HUES6 (cell line): ENCODE data around the gene SYNPO2.

Experiments
- H3K27ac ChIP-seq: 2 replicates; pipeline ENCODE4 v1.7.0; 2013; ENCODE audit warnings: low read depth, mild to moderate bottlenecking, low read length, inconsistent platforms
- H3K27me3 ChIP-seq: 2 replicates; pipeline ENCODE4 v1.6.1; 2013; ENCODE audit warnings: low read length; ENCODE audit not compliant: control insufficient read depth, insufficient read depth
- H3K36me3 ChIP-seq: 2 replicates; pipeline ENCODE4 v1.6.1; 2013; ENCODE audit warnings: low read length; ENCODE audit not compliant: control insufficient read depth, insufficient read depth
- H3K4me1 ChIP-seq: 2 replicates; pipeline ENCODE4 v1.6.1; 2013; ENCODE audit warnings: low read length; ENCODE audit not compliant: control insufficient read depth, insufficient read depth
- H3K4me3 ChIP-seq: 2 replicates; pipeline ENCODE4 v1.5.1; 2013; ENCODE audit warnings: low read depth, low read length
- H3K9ac ChIP-seq: one replicate; pipeline ENCODE4 v1.6.1; 2013; ENCODE audit warnings: mild to moderate bottlenecking, low read length
- H3K9me3 ChIP-seq: 2 replicates; pipeline ENCODE4 v1.6.1; 2013; ENCODE audit warnings: low read depth, low read length; ENCODE audit not compliant: control insufficient read depth, insufficient read depth

SYNPO2 gene

DNA sequence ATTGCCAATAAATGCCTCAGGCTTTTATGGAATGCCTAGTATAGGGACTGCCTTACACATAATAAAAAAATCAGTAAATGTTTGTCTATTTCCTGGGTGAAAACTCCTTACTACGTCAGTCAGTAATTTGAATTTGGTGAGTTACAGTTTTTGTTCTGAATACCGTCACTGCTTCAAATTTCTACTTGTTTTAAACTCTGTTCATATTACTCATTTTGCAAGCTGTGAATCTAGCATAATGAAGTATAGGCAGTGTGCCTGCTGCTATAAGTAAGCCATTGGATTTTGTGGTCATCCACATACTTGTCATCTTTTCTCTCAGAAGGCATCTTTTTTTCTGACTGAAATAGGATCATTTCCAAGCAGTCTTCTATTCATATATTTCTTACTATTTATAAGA is 43.1 kb downstream of the SYNPO2 start:
- no peaks in the 10 kb centered on the region for H3K9me3 ChIP-seq
- no peaks in the 10 kb centered on the region for H3K27me3 ChIP-seq
- H3K9ac ChIP-seq = no peak overlapping the region
- H3K4me1 ChIP-seq = no peaks in the 10 kb centered on the region
- no peak overlapping the region for H3K4me3 ChIP-seq
- H3K27ac ChIP-seq = no peak overlapping the region
- H3K36me3 ChIP-seq = no peaks in the 10 kb centered on the region

DNA sequence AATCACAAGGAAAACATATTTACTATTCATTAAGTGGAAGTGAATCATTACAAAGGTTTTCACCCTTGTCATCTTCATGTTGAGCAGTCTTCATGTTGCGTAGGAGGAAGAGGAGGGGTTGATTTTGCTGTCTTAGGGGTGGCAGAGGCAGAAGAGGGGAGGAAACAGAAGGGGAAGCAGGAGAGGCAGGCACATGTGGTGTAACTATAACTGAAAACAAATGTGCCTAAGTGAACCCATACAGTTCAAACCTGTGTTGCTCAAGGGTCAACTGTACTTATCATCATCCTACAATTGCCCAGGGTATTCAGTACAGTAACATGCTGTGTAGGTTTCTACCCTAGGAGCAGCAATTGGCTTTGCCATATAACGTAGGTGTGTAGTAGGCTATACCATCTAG is 47.2 kb downstream of the SYNPO2 start:
- H3K4me1 ChIP-seq = peaks cover 5% of the 10 kb centered on the region; the same call in 1 of the 2 replicates
- H3K9me3 ChIP-seq = no peaks in the 10 kb centered on the region
- H3K36me3 ChIP-seq = no peaks in the 10 kb centered on the region
- H3K4me3 ChIP-seq = no peak overlapping the region
- H3K27ac ChIP-seq = no peak overlapping the region
- no peak overlapping the region for H3K9ac ChIP-seq
- H3K27me3 ChIP-seq = no peaks in the 10 kb centered on the region

GRCh38 chr4:118936406-118936805 is 47.8 kb downstream of the SYNPO2 start:
- Histone ChIP-seq H3K27ac (no peak overlapping the region), H3K4me3 (no peak overlapping the region), H3K9ac (no peak overlapping the region), H3K9me3 (no peaks in the 10 kb centered on the region), H3K36me3 (no peaks in the 10 kb centered on the region), H3K27me3 (no peaks in the 10 kb centered on the region), H3K4me1 (peaks cover 5% of the 10 kb centered on the region; the same call in 1 of the 2 replicates)

GRCh38 chr4:118939169-118939783 is 50.6 kb downstream of the SYNPO2 start:
- H3K36me3 ChIP-seq = no peaks in the 10 kb centered on the region
- H3K4me3 ChIP-seq = no peak overlapping the region
- H3K9ac ChIP-seq = no peak overlapping the region
- no peaks in the 10 kb centered on the region for H3K27me3 ChIP-seq
- H3K27ac ChIP-seq = no peak overlapping the region
- H3K4me1 ChIP-seq = peaks cover 13% of the 10 kb centered on the region
- no peaks in the 10 kb centered on the region for H3K9me3 ChIP-seq

DNA sequence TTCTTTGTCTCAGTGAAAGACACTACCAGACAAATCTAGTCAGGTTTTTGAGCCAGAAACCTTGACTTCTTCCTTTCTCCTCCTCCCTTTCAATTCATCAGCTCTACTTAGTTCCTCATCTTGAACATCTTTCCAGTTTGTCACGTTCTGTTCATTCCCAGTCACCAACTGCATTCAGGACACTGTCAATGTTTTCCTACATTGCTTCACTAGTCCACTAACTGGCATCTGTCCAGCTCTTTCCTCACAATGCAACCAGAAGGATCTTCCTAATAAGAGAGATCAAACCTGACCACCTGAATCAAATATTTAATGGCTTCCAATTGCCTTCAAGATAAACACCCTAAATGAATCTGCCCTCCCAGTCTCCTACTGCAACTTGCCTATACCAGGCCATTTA is 52.5 kb downstream of the SYNPO2 start:
- H3K27me3 ChIP-seq = no peaks in the 10 kb centered on the region

GRCh38 chr4:118941799-118942198 is 53.1 kb downstream of the SYNPO2 start:
- no peaks in the 10 kb centered on the region for H3K27me3 ChIP-seq
- H3K9ac ChIP-seq = no peak overlapping the region
- no peak overlapping the region for H3K27ac ChIP-seq
- no peaks in the 10 kb centered on the region for H3K9me3 ChIP-seq
- no peak overlapping the region for H3K4me3 ChIP-seq
- H3K36me3 ChIP-seq = no peaks in the 10 kb centered on the region
- peaks cover 13% of the 10 kb centered on the region for H3K4me1 ChIP-seq

More for the DNA sequence above, 52.5 kb downstream of the SYNPO2 start:
- H3K36me3 ChIP-seq = no peaks in the 10 kb centered on the region
- H3K27ac ChIP-seq = no peak overlapping the region
- H3K9ac ChIP-seq = no peak overlapping the region
- no peaks in the 10 kb centered on the region for H3K9me3 ChIP-seq
- no peak overlapping the region for H3K4me3 ChIP-seq
- peaks cover 13% of the 10 kb centered on the region for H3K4me1 ChIP-seq

GRCh38 chr4:118942465-118942864 is 53.8 kb downstream of the SYNPO2 start:
- no peak overlapping the region for H3K9ac ChIP-seq
- H3K9me3 ChIP-seq = no peaks in the 10 kb centered on the region
- no peaks in the 10 kb centered on the region for H3K27me3 ChIP-seq
- peaks cover 13% of the 10 kb centered on the region for H3K4me1 ChIP-seq
- no peaks in the 10 kb centered on the region for H3K36me3 ChIP-seq
- H3K27ac ChIP-seq = no peak overlapping the region
- no peak overlapping the region for H3K4me3 ChIP-seq

DNA sequence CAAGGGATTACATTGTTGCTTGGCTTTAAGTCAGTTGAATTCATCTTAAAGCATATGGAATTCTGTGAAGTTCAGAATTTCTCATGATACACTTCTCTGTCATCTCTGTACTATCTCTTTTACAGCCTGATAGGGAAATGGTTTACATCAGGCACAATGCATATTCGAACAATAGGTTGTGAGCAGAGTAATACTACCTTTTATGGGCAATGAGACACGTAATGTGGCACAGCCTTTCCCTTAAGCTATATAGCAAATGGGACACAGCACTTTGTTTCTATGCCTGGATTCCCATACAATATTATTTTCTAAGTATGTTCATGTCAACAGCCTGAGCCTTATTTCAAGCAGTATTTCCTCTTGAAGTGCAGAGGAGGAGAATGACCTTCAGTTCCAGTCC is 58.4 kb downstream of the SYNPO2 start:
- no peaks in the 10 kb centered on the region for H3K36me3 ChIP-seq
- no peak overlapping the region for H3K27ac ChIP-seq
- peaks cover 12% of the 10 kb centered on the region for H3K4me1 ChIP-seq
- no peak overlapping the region for H3K9ac ChIP-seq
- H3K4me3 ChIP-seq = no peak overlapping the region
- no peaks in the 10 kb centered on the region for H3K9me3 ChIP-seq
- H3K27me3 ChIP-seq = no peaks in the 10 kb centered on the region

DNA sequence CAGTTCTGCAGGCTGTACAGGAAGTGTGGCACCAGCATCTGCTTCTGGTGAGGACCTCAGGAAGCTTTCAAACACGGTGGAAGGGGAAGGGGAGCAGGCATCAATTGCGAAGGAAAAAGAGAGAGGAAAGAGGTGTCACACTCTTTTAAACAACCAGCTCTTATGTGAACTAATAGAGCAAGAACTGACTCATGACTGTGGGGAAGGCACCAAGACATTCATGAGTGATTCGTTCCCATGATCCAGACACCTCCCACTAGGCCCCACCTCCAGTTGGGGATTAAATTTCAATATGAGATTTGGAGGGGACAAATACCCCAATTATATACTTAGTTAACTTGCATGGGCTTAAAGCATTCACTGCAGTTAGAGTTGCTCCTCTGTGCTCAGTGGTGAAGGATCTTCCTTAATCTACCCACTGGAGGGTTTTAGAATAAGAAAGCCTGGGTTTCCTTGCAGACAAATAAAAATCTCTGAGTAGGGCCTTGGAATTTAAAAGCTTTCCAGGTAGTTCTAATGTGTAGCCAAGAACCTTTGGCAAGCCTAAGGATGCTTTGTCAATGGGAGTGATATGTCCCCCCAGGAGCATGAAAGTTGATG is 60.0 kb downstream of the SYNPO2 start:
- Histone ChIP-seq H3K36me3 (no peaks in the 10 kb centered on the region), H3K4me3 (no peak overlapping the region), H3K4me1 (peaks cover 11% of the 10 kb centered on the region), H3K9me3 (no peaks in the 10 kb centered on the region), H3K9ac (no peak overlapping the region), H3K27ac (no peak overlapping the region), H3K27me3 (no peaks in the 10 kb centered on the region)

DNA sequence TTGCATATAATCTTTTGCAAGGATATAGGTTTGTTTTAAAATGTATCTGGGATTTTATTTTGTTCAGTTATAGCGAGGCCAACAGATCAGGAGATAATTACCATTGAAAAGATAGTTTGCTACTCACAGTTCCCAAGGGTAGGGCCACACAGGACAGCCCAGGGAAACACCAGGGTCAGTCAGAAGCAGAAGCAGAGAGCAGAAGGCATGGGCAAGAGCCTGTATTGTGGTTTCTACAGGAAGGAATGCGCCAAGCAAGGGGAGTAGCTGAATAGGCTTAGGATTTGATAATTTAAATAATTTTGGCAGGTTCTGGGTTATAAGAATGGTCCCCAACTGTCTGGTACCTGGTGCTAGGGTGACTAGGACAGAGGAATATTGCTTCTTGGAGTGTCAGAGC is 61.6 kb downstream of the SYNPO2 start:
- Histone ChIP-seq H3K9me3 (no peaks in the 10 kb centered on the region), H3K4me1 (peaks cover 11% of the 10 kb centered on the region), H3K36me3 (no peaks in the 10 kb centered on the region), H3K27me3 (no peaks in the 10 kb centered on the region), H3K4me3 (no peak overlapping the region), H3K27ac (no peak overlapping the region), H3K9ac (no peak overlapping the region)

DNA sequence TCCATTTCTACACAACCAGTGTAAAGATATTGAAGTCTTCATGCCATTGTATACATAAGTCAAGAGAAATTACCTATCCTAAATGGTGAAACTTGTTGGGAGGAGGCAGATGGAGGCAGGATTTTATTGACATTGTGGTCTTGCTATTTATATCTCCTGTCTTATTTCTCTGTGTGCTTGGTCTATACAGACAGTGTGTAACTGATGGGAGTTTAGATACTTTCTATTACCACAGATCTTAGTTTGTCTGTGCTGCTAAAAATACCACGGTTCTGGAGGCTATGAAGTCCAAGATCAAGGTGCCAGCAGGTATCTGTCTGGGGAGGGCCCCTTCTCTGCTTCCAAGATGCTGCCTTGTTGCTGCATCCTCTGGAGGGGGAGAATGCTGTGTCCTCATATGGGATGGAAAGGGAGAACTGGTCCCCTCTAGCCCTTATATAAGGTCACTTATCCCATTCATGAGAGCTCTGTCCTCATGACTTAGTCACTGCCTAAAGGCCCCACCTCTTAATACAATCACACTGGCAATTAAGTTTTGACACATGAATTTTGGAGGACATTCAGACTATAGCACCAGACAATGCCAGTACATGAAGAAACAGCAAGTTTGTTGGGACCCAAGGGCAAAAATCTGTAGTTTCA is 62.4 kb downstream of the SYNPO2 start:
- Histone ChIP-seq H3K4me1 (peaks cover 11% of the 10 kb centered on the region), H3K4me3 (no peak overlapping the region), H3K27ac (no peak overlapping the region), H3K27me3 (no peaks in the 10 kb centered on the region), H3K9me3 (no peaks in the 10 kb centered on the region), H3K9ac (no peak overlapping the region), H3K36me3 (no peaks in the 10 kb centered on the region)
